Dermis blood vessel endothelial cell (primary cell): ENCODE measurements around the gene FABP6. TPM values are rescaled to one million over a fixed set of nuclear protein-coding genes. Genes with fewer than 3 reads are reported as not detected.

ENCODE experiments used
- total RNA-seq: library from RNA; depleted of rRNA; stranded (reverse); fragments of >200 nt; gene quantifications from 2 replicates; pipeline ENCODE4 v1.2.3, GENCODE V29; 2014

FABP6 gene
- total RNA-seq, 1 donor from 2014 or later, result not detected

Other genes with a start within 250 kb of the FABP6 start
- gene TTC1, start 220.4 kb upstream of the FABP6 start, total RNA-seq, result 56.7 and 74.8 TPM in 2 replicates
- 16.7 and 17.7 TPM in 2 replicates for gene PWWP2A, start 110.1 kb upstream of the FABP6 start, total RNA-seq
- gene CCNJL, start 83.1 kb downstream of the FABP6 start, total RNA-seq, result 8.0 and 10.4 TPM in 2 replicates
- 0.17 and 0.28 TPM in 2 replicates for gene C1QTNF2, start 141.1 kb downstream of the FABP6 start, total RNA-seq
- gene FAM200C, start 170.5 kb downstream of the FABP6 start, total RNA-seq, result 3.8 and 4.8 TPM in 2 replicates
- 84.8 and 96.5 TPM in 2 replicates for gene SLU7, start 189.6 kb downstream of the FABP6 start, total RNA-seq
- 60.4 and 190 TPM in 2 replicates for gene PTTG1, start 192.3 kb downstream of the FABP6 start, total RNA-seq